SH-SY5Y (cell line): Measurements from ENCODE around the gene ZNF248.

Source experiments
- GATA2 ChIP-seq: IDR thresholded peaks from 2 replicates; pipeline ENCODE4 v1.6.1; 2011; ENCODE audit warnings: mild to moderate bottlenecking, low read depth, low read length
- GATA3 ChIP-seq: IDR thresholded peaks from 2 replicates; pipeline ENCODE4 v1.6.1; 2011; ENCODE audit warnings: low read depth, mild to moderate bottlenecking, low read length, moderate library complexity

- TF ChIP-seq GATA3 (no peak), GATA2 (no peak)
Observed at GRCh38 chr10:37816290-37816689, 41.1 kb downstream of the ZNF248 start.
